ENCODE results near the gene BCL2L13. TPM values are rescaled to one million over a fixed set of nuclear protein-coding genes. Genes with fewer than 3 reads are reported as not detected.
"Not testable (repeated sequence)": the region's sequence is repeated elsewhere in the genome, so short reads cannot be mapped to it uniquely, and the experiment has no call there.

BCL2L13 gene
- total RNA-seq, 1 donor from 2014 or later: 40.8 TPM

GRCh38 chr22:17678817-17679385 lies 40.3 kb downstream of the BCL2L13 start:
- intact Hi-C loops (cut with DNase I): no loop called here
- Histone ChIP-seq H3K27me3 (no peaks in the 10 kb centered on the region), H3K9me3 (no peaks in the 10 kb centered on the region), H3K4me3 (no peak overlapping the region), H3K27ac (no peak overlapping the region), H3K36me3 (no peaks in the 10 kb centered on the region), H3K4me1 (peaks cover 4% of the 10 kb centered on the region)
- no peak for TF ChIP-seq CTCF (IDR thresholded peaks at IDR 0.05)
- DNase-seq (no peak), ATAC-seq (no peak)

GRCh38 chr22:17684245-17684644 lies 45.7 kb downstream of the BCL2L13 start:
- Histone ChIP-seq H3K9me3 (no peaks in the 10 kb centered on the region), H3K4me3 (no peak overlapping the region), H3K27me3 (no peaks in the 10 kb centered on the region), H3K36me3 (peaks cover 5% of the 10 kb centered on the region), H3K4me1 (no peaks in the 10 kb centered on the region), H3K27ac (no peak overlapping the region)
- intact Hi-C loops (cut with DNase I): no loop called here
- no peak for TF ChIP-seq CTCF (IDR thresholded peaks at IDR 0.05)
- DNase-seq (no peak), ATAC-seq (no peak)

GRCh38 chr22:17692841-17693240 lies 54.3 kb downstream of the BCL2L13 start:
- TF ChIP-seq CTCF (IDR thresholded peaks at IDR 0.05): no peak
- H3K36me3 ChIP-seq: peaks cover 24% of the 10 kb centered on the region
- no peak overlapping the region for H3K4me3 ChIP-seq
- no peak for ATAC-seq
- H3K27ac ChIP-seq: no peak overlapping the region
- H3K4me1 ChIP-seq: no peaks in the 10 kb centered on the region
- DNase-seq: no peak
- no peaks in the 10 kb centered on the region for H3K27me3 ChIP-seq
- intact Hi-C loops (cut with DNase I): no loop called here
- H3K9me3 ChIP-seq: no peaks in the 10 kb centered on the region

GRCh38 chr22:17694193-17694592 lies 55.6 kb downstream of the BCL2L13 start:
- DNase-seq: no peak
- no peak overlapping the region for H3K4me3 ChIP-seq

GRCh38 chr22:17694752-17695151 lies 56.2 kb downstream of the BCL2L13 start:
- no peak for TF ChIP-seq CTCF (IDR thresholded peaks at IDR 0.05)
- Histone ChIP-seq H3K4me1 (no peaks in the 10 kb centered on the region), H3K27ac (no peak overlapping the region), H3K9me3 (no peaks in the 10 kb centered on the region), H3K27me3 (no peaks in the 10 kb centered on the region), H3K4me3 (no peak overlapping the region), H3K36me3 (peaks cover 16% of the 10 kb centered on the region)
- DNase-seq (no peak), ATAC-seq (no peak)
- intact Hi-C loops (cut with DNase I): no loop called here

More at GRCh38 chr22:17694193-17694592, 55.6 kb downstream of the BCL2L13 start:
- ATAC-seq: no peak
- no peak overlapping the region for H3K27ac ChIP-seq
- H3K9me3 ChIP-seq: no peaks in the 10 kb centered on the region
- intact Hi-C loops (cut with DNase I): no loop called here
- H3K27me3 ChIP-seq: no peaks in the 10 kb centered on the region
- peaks cover 19% of the 10 kb centered on the region for H3K36me3 ChIP-seq
- no peak for TF ChIP-seq CTCF (IDR thresholded peaks at IDR 0.05)
- H3K4me1 ChIP-seq: no peaks in the 10 kb centered on the region

GRCh38 chr22:17695986-17696385 lies 57.4 kb downstream of the BCL2L13 start:
- intact Hi-C loops (cut with DNase I): no loop called here
- Histone ChIP-seq H3K4me3 (no peak overlapping the region), H3K27me3 (no peaks in the 10 kb centered on the region), H3K27ac (no peak overlapping the region), H3K9me3 (no peaks in the 10 kb centered on the region), H3K36me3 (peaks cover 6% of the 10 kb centered on the region), H3K4me1 (no peaks in the 10 kb centered on the region)
- no peak for DNase-seq
- no peak for TF ChIP-seq CTCF (IDR thresholded peaks at IDR 0.05)
- ATAC-seq: no peak

GRCh38 chr22:17697196-17697595 lies 58.6 kb downstream of the BCL2L13 start:
- intact Hi-C loops (cut with DNase I); H3K4me3 ChIP-seq; DNase-seq; H3K27me3 ChIP-seq; ATAC-seq; H3K27ac ChIP-seq; H3K4me1 ChIP-seq; H3K9me3 ChIP-seq; H3K36me3 ChIP-seq: not testable (repeated sequence)

- H3K4me1 ChIP-seq; DNase-seq; H3K9me3 ChIP-seq; H3K27ac ChIP-seq; H3K4me3 ChIP-seq; ATAC-seq; intact Hi-C loops (cut with DNase I); H3K27me3 ChIP-seq: not testable (repeated sequence)
- peaks cover 19% of the 10 kb centered on the region for H3K36me3 ChIP-seq
Measured at GRCh38 chr22:17698276-17698675, 59.7 kb downstream of the BCL2L13 start.

All from upper lobe of right lung (tissue), 1 donor.